OCI-M2 (cell line): Measurements from ENCODE around the gene TEPSIN.
"Not testable (repeated sequence)": the region's sequence is repeated elsewhere in the genome, so short reads cannot be mapped to it uniquely, and the experiment has no call there.

Source experiments
- DNase-seq: peaks from one replicate; lab custom pipeline; 2025; ENCODE audit not compliant: unreplicated experiment; lab: John Stamatoyannopoulos, UW

Gene TEPSIN

DNA sequence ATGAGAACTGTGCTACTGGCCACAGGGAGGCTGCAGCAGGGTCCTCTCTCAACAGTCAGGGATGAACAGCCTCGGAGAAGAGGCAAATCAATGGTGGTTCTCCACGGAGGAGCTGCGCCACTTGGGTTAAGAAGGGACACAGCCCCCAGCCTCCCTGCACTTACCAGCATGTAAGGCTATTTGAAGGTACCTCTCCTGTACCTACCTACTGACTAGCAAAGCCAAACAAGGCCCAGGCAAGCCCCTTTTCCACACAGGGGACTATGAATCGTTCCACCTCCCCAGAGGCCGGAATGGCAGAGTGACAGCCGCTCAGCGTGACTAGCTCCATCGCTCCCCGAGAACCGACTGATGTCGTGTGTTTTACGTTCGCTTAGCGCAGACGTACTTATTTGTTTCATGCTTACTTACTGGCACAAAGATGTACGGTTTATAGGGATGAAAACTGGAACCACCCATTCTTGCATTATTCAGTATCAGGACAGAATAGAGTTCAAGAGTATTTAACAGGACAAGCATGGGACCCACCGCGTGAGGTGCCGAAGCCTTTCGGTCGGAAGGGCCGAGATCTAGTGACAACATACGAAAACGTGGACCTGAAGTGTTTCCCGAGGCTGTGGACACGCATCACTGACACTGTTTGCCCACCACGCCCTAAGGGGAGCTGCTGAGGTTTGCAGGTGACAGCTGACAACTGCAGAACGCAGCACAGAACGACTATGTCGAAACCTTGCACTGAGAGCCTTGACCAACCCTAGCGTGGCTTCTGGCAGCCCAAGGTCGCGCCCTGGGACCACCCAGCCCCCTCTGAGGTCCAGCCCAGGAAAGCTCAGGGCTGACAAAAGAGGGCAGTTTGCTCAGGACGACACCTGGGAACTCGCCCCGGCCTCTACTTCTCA, 1.0 kb downstream of the TEPSIN start:
- DNase-seq = no peak

DNA sequence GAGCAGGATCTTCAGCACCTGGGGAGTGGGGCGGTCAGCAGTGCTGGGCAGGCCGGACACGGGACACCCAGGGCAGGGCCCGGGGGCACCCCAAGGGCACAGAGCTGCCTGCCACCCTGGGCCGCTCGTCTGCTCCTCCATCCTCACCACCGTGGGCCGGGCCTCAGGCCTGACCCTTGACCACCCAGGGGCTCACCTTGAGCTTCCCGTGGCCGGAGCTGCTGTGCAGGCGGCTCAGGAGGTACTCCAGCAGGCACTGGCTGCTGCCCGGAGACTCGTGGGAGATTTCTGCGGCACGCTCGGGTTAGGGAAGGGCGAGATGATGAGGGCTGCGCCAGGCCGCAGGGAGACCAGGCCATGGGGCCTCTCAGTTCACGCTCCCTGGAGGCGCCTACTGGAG, 2.1 kb downstream of the TEPSIN start:
- DNase-seq = no peak

DNA sequence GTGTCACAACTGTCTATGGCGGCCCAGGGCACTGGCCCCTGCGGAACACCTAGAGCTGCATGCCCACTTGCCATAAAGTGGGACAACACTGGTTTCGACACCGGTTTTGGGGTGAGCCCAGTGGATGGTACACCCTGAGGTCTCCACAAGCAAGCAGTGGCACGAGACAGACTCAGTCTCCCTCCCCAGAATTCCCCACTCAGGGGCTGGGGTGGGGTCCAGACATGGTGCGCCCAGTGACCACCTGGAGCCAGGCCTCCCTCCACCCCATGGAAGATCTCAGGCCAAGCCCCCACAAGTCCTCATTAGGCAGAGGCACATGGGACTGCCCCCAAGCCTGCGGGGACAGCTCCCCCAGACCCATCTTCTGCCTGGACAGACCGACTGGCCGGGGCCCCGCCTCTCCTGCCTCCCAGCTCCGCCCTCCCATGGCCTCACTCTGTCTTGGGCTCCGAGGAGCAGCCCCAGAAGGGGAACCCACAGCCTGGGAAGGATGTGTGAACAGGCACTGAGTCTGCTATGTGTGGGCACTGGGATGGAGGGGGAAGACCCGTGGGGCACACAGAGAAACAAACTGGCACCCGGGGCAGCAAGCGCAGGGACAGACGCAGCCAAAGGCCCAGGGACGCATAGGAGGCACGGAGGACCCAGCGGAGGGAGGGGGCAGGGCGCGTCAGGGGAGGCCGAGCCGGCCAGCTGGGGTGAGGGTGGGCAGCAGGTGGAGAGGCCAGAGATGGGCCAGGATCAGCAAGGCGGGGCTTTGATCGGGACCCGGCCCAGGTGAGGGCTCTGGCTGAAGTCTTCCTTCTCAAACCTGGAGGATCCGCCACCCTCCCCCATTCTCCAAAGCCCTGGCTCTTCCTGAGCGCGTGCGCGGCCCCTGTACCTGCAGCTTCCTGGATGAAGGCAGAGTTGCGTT, 2.8 kb downstream of the TEPSIN start:
- no peak for DNase-seq

DNA sequence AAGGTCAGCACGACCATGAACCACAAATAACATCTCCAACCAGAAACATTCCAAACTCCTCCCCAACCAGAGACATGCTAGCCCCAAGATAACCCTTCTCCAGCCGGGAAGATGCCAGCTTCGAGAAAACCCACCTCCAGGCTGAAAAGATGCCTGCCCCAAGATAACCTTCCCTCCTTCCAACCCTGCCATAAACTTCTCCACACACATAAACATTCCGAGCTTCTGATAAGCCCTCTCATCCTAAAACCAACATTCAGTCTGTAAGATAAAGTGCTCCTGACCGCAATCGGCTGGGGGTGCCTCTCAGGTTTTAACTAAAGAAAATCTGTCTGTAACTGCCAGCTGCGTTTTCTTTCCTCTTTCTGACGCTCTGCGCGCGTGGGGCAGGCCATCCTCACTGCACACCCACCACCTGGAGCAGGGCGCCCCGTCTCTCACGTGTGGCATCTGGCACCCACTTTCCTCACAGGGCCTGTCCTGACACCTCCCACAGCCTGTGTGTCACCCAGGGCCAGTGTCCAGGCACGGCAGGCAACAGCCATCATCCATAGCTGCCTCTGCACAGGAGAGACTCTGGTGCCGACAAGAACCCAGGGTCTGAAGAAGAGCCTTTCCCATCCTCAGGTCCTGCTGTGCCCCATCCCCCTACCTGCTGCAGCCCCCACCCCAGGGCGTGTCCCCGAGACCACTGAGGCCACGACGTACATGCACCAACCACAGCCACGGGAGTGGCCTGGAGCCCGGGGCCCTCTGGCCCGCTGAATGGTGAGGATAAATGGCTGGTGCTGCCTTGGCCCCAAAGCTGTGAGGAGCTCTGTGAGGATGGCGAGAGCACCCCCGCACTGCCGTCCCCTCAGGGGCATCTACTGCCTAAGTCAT, 3.7 kb downstream of the TEPSIN start:
- peak; percentile 29 for DNase-seq

DNA sequence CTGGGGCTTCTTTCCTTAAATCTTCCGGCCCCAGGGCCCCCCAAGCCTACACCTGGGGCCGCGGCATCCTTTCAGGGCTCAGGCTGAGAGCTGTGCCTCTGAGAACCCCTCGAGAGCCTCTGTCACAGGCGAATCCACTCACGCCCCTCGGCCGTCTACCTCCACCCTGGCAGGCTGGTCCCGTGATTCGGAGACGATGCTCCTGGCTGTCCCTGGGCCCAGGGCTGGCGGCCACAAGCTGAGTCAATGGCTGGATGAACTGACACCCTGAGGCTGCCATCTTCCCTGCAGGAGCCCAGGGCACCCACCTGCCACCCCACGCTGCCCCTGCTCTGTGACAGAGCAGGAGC, 4.4 kb downstream of the TEPSIN start:
- no peak for DNase-seq

DNA sequence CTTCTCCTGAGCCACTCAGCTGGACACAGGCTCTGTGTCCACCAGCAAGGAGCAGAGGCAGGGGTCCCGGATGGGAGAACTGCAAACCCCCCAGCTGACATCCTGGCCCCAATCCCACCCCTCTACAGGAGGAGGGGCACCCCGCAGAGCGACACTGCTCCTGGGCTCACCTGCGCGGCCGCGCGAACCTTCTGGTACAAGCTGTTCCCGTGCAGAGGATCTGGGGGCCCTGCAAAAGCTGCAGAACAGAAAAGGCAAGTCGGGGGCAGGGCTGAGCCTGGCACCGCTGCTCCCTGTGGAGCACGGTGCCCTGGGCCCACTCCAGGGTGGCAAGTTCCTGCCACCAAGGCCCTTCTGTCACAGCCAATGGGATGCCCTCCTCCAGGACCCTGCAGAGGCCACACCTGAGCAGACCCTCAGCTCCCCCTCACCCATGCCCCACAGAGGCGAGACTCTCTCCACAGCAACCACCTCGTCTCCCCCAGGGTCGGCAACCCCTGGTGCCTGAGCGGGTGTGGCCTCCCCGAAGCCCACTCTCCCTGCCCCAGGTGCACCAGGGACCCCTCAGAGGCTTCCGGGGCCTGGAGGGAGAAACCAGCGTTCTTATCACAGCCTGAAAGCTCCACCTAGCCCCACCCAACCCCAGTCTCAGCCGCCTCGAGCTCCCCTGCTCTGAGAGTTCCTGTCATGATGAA, 4.9 kb downstream of the TEPSIN start:
- DNase-seq = no peak

DNA sequence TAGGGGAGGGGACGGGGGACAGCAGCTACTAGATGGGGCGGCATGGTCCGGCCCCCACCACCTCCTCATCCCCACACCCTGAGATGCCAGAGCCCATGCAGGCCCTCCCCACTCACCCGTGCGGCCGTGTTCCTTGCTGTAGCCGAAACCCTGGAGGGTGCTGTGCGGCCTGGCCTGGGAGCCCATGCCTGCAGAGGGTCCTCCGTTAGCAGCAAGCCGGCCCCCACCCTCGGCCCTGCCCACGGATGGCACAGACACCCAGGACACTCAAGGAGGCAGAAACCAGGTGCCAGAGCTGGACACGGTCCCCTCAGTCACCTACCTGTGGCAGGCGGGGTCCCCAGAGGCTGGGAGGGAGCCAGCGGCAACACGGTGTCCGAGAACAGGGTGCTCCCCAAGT, 5.5 kb downstream of the TEPSIN start:
- DNase-seq = no peak

DNA sequence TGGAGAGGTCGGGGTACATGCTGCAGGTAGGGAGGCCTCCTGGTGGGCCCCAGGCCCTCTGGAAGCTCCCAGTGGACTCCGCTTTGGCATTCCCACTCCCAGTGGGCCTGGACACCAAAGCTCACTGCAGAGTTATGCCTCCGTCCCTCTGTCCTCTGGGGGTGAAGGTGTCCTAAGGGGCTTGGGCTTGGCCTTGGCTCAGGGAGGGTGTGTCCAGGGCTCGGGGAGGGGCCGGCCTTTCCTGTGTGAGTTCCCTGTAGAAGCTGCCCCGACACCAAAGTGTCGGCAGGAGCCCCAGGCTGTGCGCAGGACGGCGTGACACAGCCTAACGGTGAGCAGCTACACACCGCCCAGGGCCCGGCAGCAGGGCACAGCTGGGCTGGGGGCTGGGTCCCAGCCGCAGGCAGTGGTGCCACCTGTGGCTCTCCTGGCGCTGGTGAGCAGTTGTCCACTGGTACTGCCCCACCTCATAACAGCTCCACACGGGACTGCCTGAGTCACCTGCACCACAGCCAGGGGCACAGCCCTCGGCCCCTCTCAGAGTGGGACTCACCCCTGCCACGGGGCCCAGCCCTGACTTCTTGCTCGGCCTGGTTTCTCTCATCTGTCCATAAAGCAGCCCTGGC, 6.1 kb downstream of the TEPSIN start:
- DNase-seq = no peak

DNA sequence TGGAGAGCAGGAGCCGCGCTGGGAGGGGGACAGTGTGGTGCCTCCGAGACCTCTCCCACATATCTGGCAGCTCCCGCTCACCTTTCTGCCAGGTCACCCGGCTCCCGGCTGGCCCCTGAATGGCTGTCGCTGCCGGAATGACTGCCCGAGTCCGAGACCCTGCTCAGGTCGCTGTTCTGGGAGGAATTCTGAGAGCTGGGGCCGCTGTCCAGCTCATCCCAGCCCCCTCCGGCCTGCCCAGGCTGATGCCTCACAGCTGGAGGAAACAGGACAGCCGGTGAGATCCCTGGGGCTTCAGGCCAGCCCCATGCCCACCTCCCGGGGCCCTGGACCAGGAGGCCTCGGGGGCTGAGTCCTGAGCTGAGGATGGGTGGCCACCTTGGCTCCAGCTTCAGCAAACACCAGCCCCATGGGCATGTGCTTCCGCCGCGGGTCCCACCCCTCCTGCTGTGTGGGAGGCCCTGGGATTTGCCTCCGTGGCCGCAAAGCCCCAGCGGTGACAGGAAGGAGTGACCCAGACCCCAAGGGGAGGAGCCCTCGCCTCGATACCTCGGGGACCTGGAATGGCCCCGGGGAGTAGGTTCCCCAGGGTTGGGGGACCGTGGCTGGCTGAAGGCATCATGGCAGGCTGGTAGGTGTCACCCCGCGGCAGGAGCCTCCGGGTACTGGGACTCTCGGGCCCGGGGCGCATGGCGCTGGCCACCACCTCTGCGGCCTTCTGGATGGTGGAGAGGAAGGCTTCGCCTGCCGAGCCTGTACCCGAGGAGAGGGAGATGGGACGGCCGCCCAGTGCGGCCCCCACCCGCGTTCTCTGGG, 6.9 kb downstream of the TEPSIN start:
- DNase-seq = no peak

DNA sequence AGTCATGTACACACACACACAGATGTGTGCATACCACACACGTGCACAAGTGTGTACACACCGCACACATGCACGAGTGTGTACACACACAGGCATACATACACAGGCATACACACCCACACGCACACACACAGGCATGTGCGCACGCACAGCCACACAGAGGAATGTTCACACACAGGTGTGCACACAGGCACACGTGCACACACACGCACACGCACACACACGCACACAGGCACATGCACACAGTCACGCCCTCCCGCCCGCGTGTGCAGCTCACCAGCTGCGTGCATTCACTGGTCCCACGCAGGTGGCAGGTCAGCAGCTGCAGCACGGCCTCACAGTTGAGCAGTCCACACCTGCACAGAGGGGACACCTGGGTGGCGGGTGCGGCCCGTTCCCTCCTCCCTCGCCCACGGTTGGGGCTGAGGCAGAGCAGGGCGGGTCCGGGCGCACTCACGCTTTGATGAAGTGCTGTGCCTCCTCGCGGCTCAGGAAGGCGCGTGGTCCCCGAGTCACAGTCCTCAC, 7.7 kb downstream of the TEPSIN start:
- DNase-seq = no peak

DNA sequence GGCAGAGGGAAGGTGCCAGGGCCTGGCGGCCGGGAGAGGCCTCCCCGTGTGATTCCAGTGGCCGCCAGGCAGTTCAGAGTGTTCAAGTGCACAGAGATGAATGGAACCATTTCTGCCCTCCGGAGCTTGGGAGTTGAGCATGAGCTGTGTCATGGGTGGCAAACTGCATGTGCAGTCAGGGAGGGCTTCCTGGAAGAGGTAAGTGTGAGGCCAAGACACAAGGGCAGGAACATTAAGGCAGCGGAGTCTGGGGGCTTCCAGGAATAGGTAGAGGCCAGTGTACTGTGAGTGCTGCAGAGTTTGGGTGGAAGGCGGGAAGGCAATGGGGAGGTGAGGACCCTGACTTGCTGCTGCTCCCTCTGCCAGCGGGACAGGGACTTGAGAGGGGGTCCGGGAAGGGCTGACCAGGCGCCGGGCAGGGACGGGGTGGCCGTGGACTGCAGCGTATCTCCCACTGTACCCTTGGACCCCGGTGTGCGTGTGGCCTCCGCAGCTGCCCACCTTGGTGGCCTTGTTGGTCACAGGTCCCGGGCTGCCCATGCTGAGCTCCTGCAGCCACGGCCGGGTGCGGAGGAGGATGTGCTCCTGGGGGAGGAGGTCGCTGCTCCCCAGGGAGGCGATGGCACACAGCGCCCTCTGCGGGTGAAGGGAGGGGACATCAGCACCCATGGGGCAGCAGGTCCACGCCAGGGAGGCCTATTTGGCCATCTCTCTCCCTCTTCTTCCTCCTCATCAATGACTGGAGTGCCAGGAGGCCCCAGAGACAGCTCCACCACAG, 8.6 kb downstream of the TEPSIN start:
- no peak for DNase-seq

DNA sequence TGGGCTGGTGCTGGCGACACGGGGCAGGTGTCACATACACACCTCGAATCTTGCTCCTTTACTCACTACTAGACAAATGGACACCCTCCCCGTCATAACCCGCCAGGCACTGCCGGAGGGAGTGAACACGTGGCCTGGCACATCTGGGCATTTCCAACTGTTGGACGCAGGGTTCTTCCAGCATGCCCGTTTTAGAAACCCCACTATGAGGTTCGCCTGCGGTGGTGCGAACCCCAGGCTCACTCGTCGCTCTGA, 9.3 kb downstream of the TEPSIN start:
- DNase-seq = no peak

DNA sequence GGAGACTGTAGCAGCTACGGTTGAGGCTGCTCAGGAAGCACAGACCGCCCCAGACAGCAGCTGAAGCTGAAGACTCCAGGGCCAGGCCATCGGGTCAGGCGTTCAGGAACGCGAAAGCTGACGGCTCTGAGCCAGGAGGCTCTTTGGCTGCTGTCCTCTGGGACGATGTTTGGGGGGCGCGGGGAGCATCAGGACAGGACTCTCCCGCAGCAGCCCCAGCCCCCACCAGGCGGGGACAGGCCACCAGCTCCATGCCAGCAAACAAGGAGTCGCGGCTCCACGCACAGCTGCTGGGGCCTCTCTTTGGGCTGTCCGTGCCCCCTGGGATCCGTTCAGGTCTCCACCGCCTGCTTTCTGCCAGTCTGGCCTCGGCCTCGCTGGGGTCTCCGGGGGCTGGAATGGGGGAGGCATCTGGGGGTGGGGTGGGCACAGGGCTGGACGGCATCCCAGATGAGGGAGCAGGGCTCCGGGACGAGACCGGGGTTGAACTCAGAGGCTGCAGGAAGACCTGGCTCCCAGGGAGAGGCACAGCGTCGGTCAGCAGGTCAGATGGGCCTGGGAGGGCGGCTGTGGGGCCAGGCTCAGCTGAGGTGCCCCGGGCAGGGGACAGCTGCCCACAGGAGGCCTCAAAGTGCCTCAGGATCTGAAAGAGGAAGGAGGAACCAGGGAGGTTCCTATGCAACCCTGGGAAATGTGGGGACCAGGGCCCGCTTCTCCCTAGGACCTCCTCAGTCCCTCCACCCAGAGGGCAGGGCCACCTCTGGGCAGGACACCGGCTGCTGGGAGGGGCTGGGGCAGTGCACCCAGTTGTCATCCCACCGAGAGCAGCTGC, 9.8 kb downstream of the TEPSIN start:
- no peak for DNase-seq

DNA sequence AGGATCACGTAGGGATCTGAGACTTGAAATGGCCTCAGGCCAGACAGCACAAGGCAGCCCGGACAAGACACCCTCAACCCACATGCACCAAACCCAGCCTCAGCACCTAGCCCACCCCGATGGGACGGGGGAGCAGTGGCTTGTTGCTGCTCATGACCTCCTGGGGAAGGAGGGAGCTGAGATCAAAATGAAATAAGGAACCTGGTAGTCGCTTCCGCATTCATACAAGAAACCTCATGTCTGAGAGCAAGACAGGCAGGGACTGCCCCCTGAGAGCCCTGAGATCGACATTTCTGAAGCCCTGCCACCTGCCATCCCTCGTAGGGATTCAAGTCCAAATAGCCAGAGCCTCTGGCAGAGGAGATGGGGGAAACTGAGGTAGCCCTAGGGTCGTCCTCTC, 10.4 kb downstream of the TEPSIN start:
- no peak for DNase-seq

DNA sequence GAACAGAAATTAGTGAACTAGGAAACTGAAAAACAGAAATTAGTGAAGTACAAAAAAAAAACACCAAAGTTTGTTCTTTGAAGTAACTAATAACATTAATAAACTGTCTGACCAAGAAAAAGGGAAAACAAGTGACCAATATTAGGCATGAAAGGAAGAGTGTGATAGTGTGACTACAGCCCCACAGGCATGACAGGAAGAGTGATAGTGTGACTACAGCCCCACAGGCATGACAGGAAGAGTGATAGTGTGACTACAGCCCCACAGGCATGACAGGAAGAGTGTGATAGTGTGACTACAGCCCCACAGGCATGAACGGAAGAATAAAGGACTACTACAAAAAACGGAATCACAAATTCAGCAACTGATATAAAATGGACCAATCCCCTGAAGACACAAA, 11.2 kb downstream of the TEPSIN start:
- DNase-seq = not testable (repeated sequence)

DNA sequence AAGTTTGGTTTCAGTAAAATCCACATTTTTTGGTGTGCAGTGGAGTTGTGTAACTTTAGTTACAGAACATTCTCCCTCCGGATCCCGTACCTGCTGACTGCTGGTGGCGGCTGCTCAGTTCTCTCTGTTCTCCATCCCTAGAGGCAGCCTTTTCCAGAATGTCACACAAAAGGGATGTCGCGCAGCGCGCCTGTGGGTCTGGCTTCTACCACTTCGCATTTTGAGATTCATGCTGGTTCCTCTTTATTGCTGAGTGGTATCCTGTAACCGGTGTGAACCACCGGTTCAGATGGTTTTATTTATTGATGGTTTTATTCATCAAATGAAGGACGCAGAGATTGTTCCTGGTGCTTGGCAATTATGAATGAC, 15.1 kb downstream of the TEPSIN start:
- DNase-seq = no peak

DNA sequence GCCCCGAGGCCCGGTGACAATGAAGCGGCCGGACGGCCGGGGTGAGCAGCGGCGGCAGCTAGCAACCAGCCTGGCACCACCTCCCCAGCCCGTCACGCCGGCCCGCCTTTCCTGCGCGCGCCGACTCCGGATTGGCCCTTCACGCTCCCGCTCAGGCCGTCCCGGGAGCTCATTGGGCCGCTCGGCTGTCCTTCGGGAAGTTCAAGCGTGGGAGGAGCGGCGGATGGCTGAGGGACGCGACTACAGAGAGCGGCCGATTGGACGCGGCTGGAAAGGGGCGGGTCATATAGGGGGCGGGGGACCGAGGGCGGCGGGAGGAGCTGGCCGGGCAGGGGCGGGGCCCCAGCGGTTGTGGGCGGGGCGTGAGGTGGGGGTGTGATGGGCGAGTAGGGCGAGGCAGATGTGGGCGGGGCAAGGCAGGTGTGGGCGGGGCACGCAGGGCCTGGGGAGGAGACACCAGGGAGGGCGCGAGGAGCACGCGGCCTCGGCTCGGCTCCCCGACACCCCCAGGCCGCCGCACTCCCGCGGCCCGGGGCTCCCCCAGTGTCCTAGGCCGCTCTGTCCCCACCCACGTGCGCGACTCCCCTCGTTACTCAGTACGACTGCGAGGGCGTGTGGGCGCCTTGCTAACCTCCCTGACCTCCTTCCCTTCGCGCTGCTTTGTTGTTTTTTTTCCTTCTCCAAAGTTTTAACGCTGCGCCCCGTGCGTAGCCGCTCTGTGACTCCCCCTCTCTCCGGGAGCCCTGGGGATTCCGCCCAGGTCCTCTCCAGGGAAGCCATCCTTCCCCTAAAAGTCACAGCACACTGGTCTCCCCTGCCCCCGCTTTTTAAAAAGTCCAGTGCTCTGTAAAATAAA, 15.7 kb downstream of the TEPSIN start, which contains the start of gene CEP131:
Gene CEP131 (minus strand): TSS at position 60 of the 856 bp plus-strand sequence. CDS start 2,909 bp downstream, outside the sequence.
- DNase-seq = peak; percentile 66
